GM12878 (cell line): ENCODE results near the gene GPR78. TPM values are rescaled to one million over a fixed set of nuclear protein-coding genes. Genes with fewer than 3 reads are reported as not detected.

Source experiments
- ATAC-seq: fragments of 200-7000 bp; cut with Tn5 transposase; 3 replicates; pipeline ENCODE4 v1.9.1; 2020; ENCODE audit warnings: mild to moderate bottlenecking, moderate library complexity
- BruUV-seq: library from RNA; stranded (reverse); fragments of 400-500 nt; replicated peaks from 2 replicates; lab custom pipeline; 2021; lab: Mats Ljungman, UMichigan
- CTCF ChIA-PET: fragments of 300-600 bp; sonication (Branson Sonifier 250); formaldehyde crosslinking; extraction: SDS; loops from one replicate; lab custom pipeline; 2021; ENCODE audit warnings: inconsistent platforms; lab: Yijun Ruan, JAX
- POLR2A ChIA-PET: fragments of 350-600 bp; formaldehyde crosslinking; extraction: SDS; loops from one replicate; lab custom pipeline; 2021; ENCODE audit warnings: inconsistent platforms; lab: Charles Lee
- RAD21 ChIA-PET: fragments of 300-600 bp; sonication (Branson Sonifier 250); formaldehyde crosslinking; loops from one replicate; lab custom pipeline; 2023; ENCODE audit warnings: antibody characterized with exemption; ENCODE audit not compliant: unreplicated experiment; lab: Charles Lee
- SMC1A ChIA-PET: fragments of 300-600 bp; sonication (Branson Sonifier 250); formaldehyde crosslinking; loops from one replicate; lab custom pipeline; 2023; ENCODE audit not compliant: unreplicated experiment, uncharacterized antibody; lab: Charles Lee
- DNase-seq: peaks from one replicate; pipeline ENCODE4 v3.0.0-alpha.2; 2011; ENCODE audit warnings: low read depth, low spot score
- FAIRE-seq: peaks from 3 replicates; lab custom pipeline; 2011; peaks lifted over from hg19 to GRCh38; lab: Jason Lieb, UNC
- H2AFZ ChIP-seq: 2 replicates; pipeline ENCODE4 v1.6.0; 2011; ENCODE audit warnings: low read depth, low read length, control low read depth; ENCODE audit not compliant: control insufficient read depth
- H3K27ac ChIP-seq: 2 replicates; pipeline ENCODE4 v1.5.1; 2011; ENCODE audit warnings: control low read depth; ENCODE audit not compliant: control insufficient read depth, insufficient read depth
- H3K27me3 ChIP-seq, 2 experiments: replicated peaks in 1 of 2; 2 replicates each; pipeline versions ENCODE4 v1.6.0 to v1.6.1; 2011; ENCODE audit warnings: low read length in 1 of 2; ENCODE audit not compliant: control insufficient read depth in 2 of 2, insufficient read depth in 2 of 2
- H3K36me3 ChIP-seq, 2 experiments: 2 replicates each; pipeline ENCODE4 v1.5.1; 2011; ENCODE audit warnings: low read length in 1 of 2; ENCODE audit not compliant: control insufficient read depth in 2 of 2, insufficient read depth in 2 of 2
- H3K4me1 ChIP-seq: 2 replicates; pipeline ENCODE4 v1.6.1; 2011; ENCODE audit warnings: mild to moderate bottlenecking, low read length, moderate library complexity, mixed read lengths; ENCODE audit not compliant: control insufficient read depth, insufficient read depth
- H3K4me2 ChIP-seq: 2 replicates; pipeline ENCODE4 v1.6.0; 2011; ENCODE audit warnings: control low read depth; ENCODE audit not compliant: control insufficient read depth, insufficient read depth
- H3K4me3 ChIP-seq: fragments of 200-600 bp; sonication (generic); 2 replicates; pipeline ENCODE4 v1.5.1; 2016
- H3K79me2 ChIP-seq: 2 replicates; pipeline ENCODE4 v1.6.0; 2011; ENCODE audit warnings: low read length; ENCODE audit not compliant: control insufficient read depth, insufficient read depth
- H3K9ac ChIP-seq: 2 replicates; pipeline ENCODE4 v1.8.0; 2011; ENCODE audit warnings: low read length, control low read depth, mixed read lengths; ENCODE audit not compliant: control insufficient read depth, insufficient read depth
- H3K9me3 ChIP-seq: replicated peaks from 3 replicates; pipeline ENCODE4 v1.5.1; 2011; ENCODE audit warnings: mild to moderate bottlenecking, low read length; ENCODE audit not compliant: control insufficient read depth, insufficient read depth
- H4K20me1 ChIP-seq: 2 replicates; pipeline ENCODE4 v1.6.0; 2011; ENCODE audit not compliant: control insufficient read depth, insufficient read depth
- ATF3 ChIP-seq: IDR thresholded peaks from 2 replicates; pipeline ENCODE4 v1.6.1; 2011; ENCODE audit warnings: low read depth, mild to moderate bottlenecking, low read length, moderate library complexity, borderline replicate concordance; ENCODE audit errors: extremely low read depth
- BCL3 ChIP-seq: IDR thresholded peaks from 2 replicates; pipeline ENCODE4 v1.6.1; 2011; ENCODE audit warnings: borderline replicate concordance, low read depth, mild to moderate bottlenecking, moderate library complexity, low read length; ENCODE audit not compliant: insufficient read depth, poor library complexity, severe bottlenecking
- CEBPZ ChIP-seq: fragments of 150-350 bp; IDR thresholded peaks from 2 replicates; pipeline ENCODE4 v1.6.1; 2016; ENCODE audit warnings: low read depth, low read length
- HDAC6 ChIP-seq: fragments of 200-600 bp; sonication (generic); IDR thresholded peaks from one replicate; pipeline ENCODE4 v1.8.0; 2017; ENCODE audit warnings: antibody characterized with exemption; ENCODE audit not compliant: unreplicated experiment
- IKZF2 ChIP-seq, 2 experiments: fragments of 450-650 bp; IDR thresholded peaks; 2 replicates each; pipeline ENCODE4 v1.6.1; 2017; ENCODE audit warnings: mild to moderate bottlenecking in 2 of 2, moderate library complexity in 2 of 2
- POU2F2 ChIP-seq: IDR thresholded peaks from 3 replicates; pipeline ENCODE4 v1.6.1; 2011; ENCODE audit warnings: low read depth, mild to moderate bottlenecking, low read length, borderline replicate concordance
- RELA ChIP-seq: fragments of 450-650 bp; IDR thresholded peaks from 2 replicates; pipeline ENCODE4 v1.8.0; 2014; ENCODE audit warnings: borderline replicate concordance; ENCODE audit not compliant: partially characterized antibody
- TARDBP ChIP-seq: IDR thresholded peaks from 2 replicates; pipeline ENCODE4 v1.6.1; 2016; ENCODE audit warnings: borderline replicate concordance
- ZNF384 ChIP-seq: IDR thresholded peaks from 2 replicates; pipeline ENCODE4 v1.6.1; 2012; ENCODE audit warnings: low read depth, mild to moderate bottlenecking, low read length, improper control_type of control experiment, borderline replicate concordance
- ZNF622 ChIP-seq: fragments of 450-650 bp; IDR thresholded peaks from 2 replicates; pipeline ENCODE4 v1.6.1; 2017; ENCODE audit warnings: mild to moderate bottlenecking, inconsistent platforms
- ZNF687 ChIP-seq: fragments of 450-650 bp; IDR thresholded peaks from 2 replicates; pipeline ENCODE4 v1.6.1; 2017; ENCODE audit warnings: mild to moderate bottlenecking, moderate library complexity
- whole genome bisulfite sequencing: methylation state at CpG from one replicate; pipeline ENCODE4 v1.1.6; 2016; ENCODE audit warnings: low lambda C conversion rate; ENCODE audit not compliant: insufficient replicate concordance, insufficient coverage; ENCODE audit errors: missing lambda C conversion rate; 5-methylcytosine and 5-hydroxymethylcytosine counted together
- in situ Hi-C: fragments of 300-500 bp; cut with MboI; formaldehyde crosslinking; loops from 9 replicates; pipeline ENCODE4 v1.14.3; 2018; ENCODE audit warnings: mixed read lengths
- intact Hi-C: fragments of 100-400 bp; cut with micrococcal nuclease; formaldehyde crosslinking; loops from one replicate; pipeline ENCODE4 v1.14.2; 2022; ENCODE audit not compliant: unreplicated experiment
- polyA plus RNA-seq, 11 experiments: library from polyadenylated mRNA; depleted of rRNA in 4 of 11; unstranded in 6 of 11; stranded (reverse) in 5 of 11; fragments of >200 nt; fragmentation: Nextera tagmentation in 4 of 11; fragmentation: Illumina TruSeq in 1 of 11; extraction: Ambion mirVana in 4 of 11; extraction: Trizol in 1 of 11; gene quantifications; 1 replicate in 1 of 11; 2 replicates in 10 of 11; pipeline versions ENCODE4 v1.2.1 to v1.2.3, GENCODE V29; 2011 to 2016; ENCODE audit warnings: inconsistent platforms in 2 of 11, missing spikeins in 2 of 11, low read depth in 1 of 11
- total RNA-seq, 4 experiments: library from RNA; depleted of rRNA in 3 of 4; stranded (reverse); fragments of >200 nt in 3 of 4; fragmentation: Illumina TruSeq in 1 of 4; extraction: Trizol in 1 of 4; gene quantifications; 2 replicates each; pipeline versions ENCODE4 v1.2.1 to v1.2.3, GENCODE V29; 2013 to 2021

Gene GPR78
- total and polyA plus RNA-seq, 10 of the 15 experiments (the other 5 are each of a cell fraction or from before 2014, with no cell fraction given) = 0.03 TPM; not detected in 9

- TF ChIP-seq BCL3 (no peak), TARDBP (no peak), ATF3 (no peak), IKZF2 (IDR thresholded peaks at IDR 0.05) (no peak), ZNF622 (no peak), ZNF384 (no peak)
These were observed 38.2 kb downstream of the GPR78 start (continued) for GRCh38 chr4:8618421-8618820.

- Histone ChIP-seq H3K9ac (no peak overlapping the region), H3K4me2 (no peak overlapping the region), H3K4me3 (no peak overlapping the region), H3K9me3 (no peaks in the 10 kb centered on the region), H3K4me1 (no peaks in the 10 kb centered on the region), H3K27me3 (no peaks in the 10 kb centered on the region; a peak in 1 of 4 replicates), H3K36me3 (no peaks in the 10 kb centered on the region; a peak in 1 of 4 replicates), H3K27ac (no peak overlapping the region), H2AFZ (no peak overlapping the region), H3K79me2 (no peaks in the 10 kb centered on the region), H4K20me1 (no peaks in the 10 kb centered on the region)
- CTCF ChIA-PET = no interaction called here
- intact Hi-C loops = no loop called here
- in situ Hi-C loops = loop anchor here (10.0 kb wide), 1 partner anchor 306 kb away; no protein-coding TSS in a partner anchor
- WGBS = 42% methylated on average over 26 of the region's 28 CpGs
- POLR2A ChIA-PET = no interaction called here
- no TSS peak for BruUV-seq
- RAD21 ChIA-PET = no interaction called here
- SMC1A ChIA-PET = no interaction called here
- FAIRE-seq (no peak), DNase-seq (no peak), ATAC-seq (no peak)
- TF ChIP-seq ZNF687 = no peak
- no peak for TF ChIP-seq RELA
- TF ChIP-seq POU2F2 = no peak
- TF ChIP-seq CEBPZ = no peak
- TF ChIP-seq HDAC6 = no peak
These were observed 38.9 kb downstream of the GPR78 start for GRCh38 chr4:8618961-8619720.
